KMS-11 (cell line): Measurements from ENCODE around the gene INPP5E.
"Not testable (repeated sequence)": the region's sequence is repeated elsewhere in the genome, so short reads cannot be mapped to it uniquely, and the experiment has no call there.

ENCODE experiments used
- H2AFZ ChIP-seq: fragments of 200-600 bp; sonication (generic); 2 replicates; pipeline ENCODE4 v1.6.1; 2016; ENCODE audit warnings: antibody characterized with exemption, mixed run types, low read depth
- H3K27ac ChIP-seq: fragments of 200-600 bp; sonication (generic); 2 replicates; pipeline ENCODE4 v1.6.1; 2016; ENCODE audit warnings: mild to moderate bottlenecking, mixed run types
- H3K27me3 ChIP-seq: fragments of 200-600 bp; sonication (generic); 2 replicates; pipeline ENCODE4 v1.6.1; 2017; ENCODE audit warnings: mild to moderate bottlenecking, low read depth, mixed run types, moderate library complexity; ENCODE audit not compliant: insufficient read depth
- H3K36me3 ChIP-seq: fragments of 200-600 bp; sonication (generic); 2 replicates; pipeline ENCODE4 v1.6.1; 2017; ENCODE audit warnings: mild to moderate bottlenecking, mixed run types; ENCODE audit not compliant: insufficient read depth
- H3K4me1 ChIP-seq: fragments of 200-600 bp; sonication (generic); 2 replicates; pipeline ENCODE4 v1.6.1; 2016; ENCODE audit warnings: mild to moderate bottlenecking, low read depth, mixed run types; ENCODE audit not compliant: poor library complexity, severe bottlenecking
- H3K4me2 ChIP-seq: fragments of 200-600 bp; sonication (generic); 2 replicates; pipeline ENCODE4 v1.7.0; 2016; ENCODE audit warnings: mild to moderate bottlenecking, mixed run types
- H3K4me3 ChIP-seq: fragments of 200-600 bp; sonication (generic); IDR thresholded peaks from 2 replicates; pipeline ENCODE4 v1.6.1; 2017; ENCODE audit warnings: low read depth, low read length, mixed read lengths; ENCODE audit not compliant: insufficient read depth
- H3K79me2 ChIP-seq: fragments of 200-600 bp; sonication (generic); 2 replicates; pipeline ENCODE4 v1.6.1; 2016; ENCODE audit warnings: low read depth, mixed run types; ENCODE audit not compliant: insufficient read depth
- H3K9ac ChIP-seq: fragments of 200-600 bp; sonication (generic); 2 replicates; pipeline ENCODE4 v1.6.1; 2016; ENCODE audit warnings: mild to moderate bottlenecking, mixed run types
- H4K20me1 ChIP-seq: fragments of 200-600 bp; sonication (generic); 2 replicates; pipeline ENCODE4 v1.6.1; 2016; ENCODE audit warnings: mild to moderate bottlenecking, mixed run types; ENCODE audit not compliant: insufficient read depth
- CTCF ChIP-seq: fragments of 200-600 bp; sonication (generic); conservative IDR thresholded peaks from 2 replicates; pipeline ENCODE4 v1.6.1; 2017; ENCODE audit warnings: low read depth, mild to moderate bottlenecking, antibody characterized with exemption, low read length, moderate library complexity, mixed read lengths

INPP5E gene

GRCh38 chr9:136407911-136408310, 31.7 kb downstream of the INPP5E start:
- no peak overlapping the region for H3K4me2 ChIP-seq
- H4K20me1 ChIP-seq: peaks cover 4% of the 10 kb centered on the region; the same call in 1 of the 2 replicates
- H3K4me1 ChIP-seq: peaks cover 67% of the 10 kb centered on the region
- H2AFZ ChIP-seq: no peak overlapping the region
- TF ChIP-seq CTCF: no peak
- no peak overlapping the region for H3K9ac ChIP-seq
- H3K27ac ChIP-seq: no peak overlapping the region
- H3K36me3 ChIP-seq: no peaks in the 10 kb centered on the region
- no peak overlapping the region for H3K4me3 ChIP-seq
- peaks cover 49% of the 10 kb centered on the region for H3K79me2 ChIP-seq
- H3K27me3 ChIP-seq: no peaks in the 10 kb centered on the region

GRCh38 chr9:136407061-136407460, 32.6 kb downstream of the INPP5E start:
- not testable (repeated sequence) for H3K36me3 ChIP-seq, H3K27me3 ChIP-seq, H4K20me1 ChIP-seq, H3K9ac ChIP-seq, H2AFZ ChIP-seq, H3K4me3 ChIP-seq
- peaks cover 67% of the 10 kb centered on the region for H3K4me1 ChIP-seq
- peaks cover 41% of the 10 kb centered on the region for H3K79me2 ChIP-seq
- peak overlapping the region; percentile 52; the same call in 1 of the 2 replicates for H3K4me2 ChIP-seq
- peak overlapping the region; percentile 49; the same call in 1 of the 2 replicates for H3K27ac ChIP-seq

GRCh38 chr9:136405904-136406303, 33.7 kb downstream of the INPP5E start:
- not testable (repeated sequence) for H3K9ac ChIP-seq, H2AFZ ChIP-seq, H3K4me3 ChIP-seq, H4K20me1 ChIP-seq, H3K27me3 ChIP-seq, H3K36me3 ChIP-seq
- Histone ChIP-seq H3K27ac (peak overlapping the region; percentile 49), H3K4me2 (peak overlapping the region; percentile 55), H3K4me1 (peaks cover 61% of the 10 kb centered on the region), H3K79me2 (peaks cover 29% of the 10 kb centered on the region)

GRCh38 chr9:136405481-136405880, 34.2 kb downstream of the INPP5E start:
- no peak overlapping the region for H3K9ac ChIP-seq
- peak overlapping the region; percentile 49 for H3K27ac ChIP-seq
- H3K4me1 ChIP-seq: peaks cover 65% of the 10 kb centered on the region
- H4K20me1 ChIP-seq: no peaks in the 10 kb centered on the region
- no peaks in the 10 kb centered on the region for H3K36me3 ChIP-seq
- no peaks in the 10 kb centered on the region for H3K27me3 ChIP-seq
- no peak for TF ChIP-seq CTCF
- no peak overlapping the region for H2AFZ ChIP-seq
- peaks cover 25% of the 10 kb centered on the region for H3K79me2 ChIP-seq
- peak overlapping the region; percentile 55 for H3K4me2 ChIP-seq
- no peak overlapping the region for H3K4me3 ChIP-seq

- peaks cover 69% of the 10 kb centered on the region for H3K4me1 ChIP-seq
- H3K4me2 ChIP-seq: peak overlapping the region; percentile 55
- H3K27me3 ChIP-seq: no peaks in the 10 kb centered on the region
- TF ChIP-seq CTCF: no peak
- no peak overlapping the region for H3K9ac ChIP-seq
- H3K4me3 ChIP-seq: no peak overlapping the region
- H3K27ac ChIP-seq: peak overlapping the region; percentile 49
- H3K36me3 ChIP-seq: no peaks in the 10 kb centered on the region
- H4K20me1 ChIP-seq: no peaks in the 10 kb centered on the region
- peaks cover 23% of the 10 kb centered on the region for H3K79me2 ChIP-seq
- H2AFZ ChIP-seq: no peak overlapping the region
Observed at GRCh38 chr9:136404801-136405136, 34.9 kb downstream of the INPP5E start.
